SJCRH30 (cell line): ENCODE data around the gene EME2. TPM values are rescaled to one million over a fixed set of nuclear protein-coding genes. Genes with fewer than 3 reads are reported as not detected.
A peak's percentile ranks its signal among the peaks of the same experiment; 100 is the strongest.

Source experiments
- DNase-seq, 2 experiments: peaks; one replicate each; pipeline ENCODE4 v3.0.0-alpha.2; 2015 to 2020
- H3K27ac ChIP-seq: fragments of 250-450 bp; sonication (Bioruptor Pico); 2 replicates; pipeline ENCODE4 v1.5.1; 2020; ENCODE audit warnings: mild to moderate bottlenecking, moderate library complexity
- H3K27me3 ChIP-seq: fragments of 250-450 bp; sonication (Bioruptor Pico); 2 replicates; pipeline ENCODE4 v1.5.1; 2020; ENCODE audit warnings: mild to moderate bottlenecking, moderate library complexity
- H3K36me3 ChIP-seq: fragments of 250-450 bp; sonication (Bioruptor Pico); 2 replicates; pipeline ENCODE4 v1.5.1; 2020; ENCODE audit warnings: mild to moderate bottlenecking, moderate library complexity
- H3K4me1 ChIP-seq: fragments of 250-450 bp; sonication (Bioruptor Pico); 2 replicates; pipeline ENCODE4 v1.5.1; 2020; ENCODE audit warnings: mild to moderate bottlenecking, moderate library complexity
- H3K4me3 ChIP-seq: fragments of 250-450 bp; sonication (Bioruptor Pico); 2 replicates; pipeline ENCODE4 v1.5.1; 2020; ENCODE audit warnings: mild to moderate bottlenecking, moderate library complexity
- H3K9me3 ChIP-seq: fragments of 250-450 bp; sonication (Bioruptor Pico); replicated peaks from 2 replicates; pipeline ENCODE4 v1.5.1; 2020; ENCODE audit warnings: mild to moderate bottlenecking, moderate library complexity
- total RNA-seq: library from RNA; depleted of rRNA; stranded (reverse); fragments of >200 nt; shearing (Covaris generic); gene quantifications from 2 replicates; pipeline ENCODE4 v1.2.3, GENCODE V29; 2014

The EME2 gene
- total RNA-seq, 1 experiment from 2014 or later = 5.2 TPM

- no peak for DNase-seq
- no peak overlapping the region for H3K27ac ChIP-seq
- peaks cover 8% of the 10 kb centered on the region; the same call in 1 of the 2 replicates for H3K36me3 ChIP-seq
- H3K4me1 ChIP-seq = no peaks in the 10 kb centered on the region
- no peaks in the 10 kb centered on the region for H3K9me3 ChIP-seq
- H3K27me3 ChIP-seq = no peaks in the 10 kb centered on the region
- H3K4me3 ChIP-seq = no peak overlapping the region
These were observed 4.4 kb upstream of the EME2 start for GRCh38 chr16:1768061-1768766.

- H3K4me1 ChIP-seq = no peaks in the 10 kb centered on the region
- no peak overlapping the region for H3K4me3 ChIP-seq
- H3K36me3 ChIP-seq = peaks cover 8% of the 10 kb centered on the region; the same call in 1 of the 2 replicates
- no peak for DNase-seq
- no peaks in the 10 kb centered on the region for H3K27me3 ChIP-seq
- no peaks in the 10 kb centered on the region for H3K9me3 ChIP-seq
- no peak overlapping the region for H3K27ac ChIP-seq
These were observed 3.7 kb upstream of the EME2 start for GRCh38 chr16:1768767-1769401.

GRCh38 chr16:1769402-1770300 lies 3.0 kb upstream of the EME2 start:
- Histone ChIP-seq H3K27me3 (no peaks in the 10 kb centered on the region), H3K9me3 (no peaks in the 10 kb centered on the region), H3K4me3 (no peak overlapping the region), H3K36me3 (peaks cover 8% of the 10 kb centered on the region; the same call in 1 of the 2 replicates), H3K4me1 (peaks cover 6% of the 10 kb centered on the region; the same call in 1 of the 2 replicates), H3K27ac (no peak overlapping the region)
- no peak for DNase-seq

- H3K27me3 ChIP-seq = no peaks in the 10 kb centered on the region
- H3K36me3 ChIP-seq = peaks cover 8% of the 10 kb centered on the region; the same call in 1 of the 2 replicates
- H3K27ac ChIP-seq = no peak overlapping the region
- H3K9me3 ChIP-seq = no peaks in the 10 kb centered on the region
- H3K4me1 ChIP-seq = peaks cover 6% of the 10 kb centered on the region; the same call in 1 of the 2 replicates
- H3K4me3 ChIP-seq = no peak overlapping the region
- DNase-seq = no peak
These were observed 2.1 kb upstream of the EME2 start for GRCh38 chr16:1770328-1771187.

GRCh38 chr16:1771188-1771863 lies 1.3 kb upstream of the EME2 start, which contains the start of gene NME3:
Gene NME3 (minus strand): TSS chr16:1771543. CDS start chr16:1771534, 9 bp downstream.
- Histone ChIP-seq H3K4me1 (peaks cover 6% of the 10 kb centered on the region; the same call in 1 of the 2 replicates), H3K36me3 (peaks cover 8% of the 10 kb centered on the region; the same call in 1 of the 2 replicates), H3K27ac (peak within 1 kb of the TSS; percentile 71; the same call in 1 of the 2 replicates), H3K9me3 (no peaks in the 10 kb centered on the region), H3K27me3 (no peaks in the 10 kb centered on the region), H3K4me3 (peak within 1 kb of the TSS; percentile 97)
- DNase-seq = no peak

- H3K27me3 ChIP-seq = no peaks in the 10 kb centered on the region
- DNase-seq = no peak
- H3K4me3 ChIP-seq = peak overlapping the region; percentile 97
- H3K4me1 ChIP-seq = peaks cover 6% of the 10 kb centered on the region; the same call in 1 of the 2 replicates
- H3K27ac ChIP-seq = no peak overlapping the region
- H3K9me3 ChIP-seq = no peaks in the 10 kb centered on the region
- peaks cover 8% of the 10 kb centered on the region; the same call in 1 of the 2 replicates for H3K36me3 ChIP-seq
These were observed 697 bp upstream of the EME2 start for GRCh38 chr16:1771864-1772361.

- no peaks in the 10 kb centered on the region for H3K9me3 ChIP-seq
- peaks cover 6% of the 10 kb centered on the region; the same call in 1 of the 2 replicates for H3K4me1 ChIP-seq
- peak within 1 kb of the TSS; percentile 97 for H3K4me3 ChIP-seq
- peak; percentile 86 to 88 for DNase-seq
- no peaks in the 10 kb centered on the region for H3K27me3 ChIP-seq
- peak within 1 kb of the TSS; percentile 71 for H3K27ac ChIP-seq
- peaks cover 8% of the 10 kb centered on the region; the same call in 1 of the 2 replicates for H3K36me3 ChIP-seq
These were observed 495 bp downstream of the EME2 start, which contains the start of gene MRPS34 for GRCh38 chr16:1772908-1773702. Gene MRPS34 (minus strand): TSS chr16:1773134. CDS start chr16:1773119, 15 bp downstream.

- peaks cover 8% of the 10 kb centered on the region; the same call in 1 of the 2 replicates for H3K36me3 ChIP-seq
- no peaks in the 10 kb centered on the region for H3K27me3 ChIP-seq
- no peaks in the 10 kb centered on the region for H3K9me3 ChIP-seq
- DNase-seq = peak in 1 of 2 experiments; percentile 33
- H3K4me3 ChIP-seq = peak overlapping the region; percentile 97
- H3K4me1 ChIP-seq = peaks cover 6% of the 10 kb centered on the region; the same call in 1 of the 2 replicates
- peak overlapping the region; percentile 71 for H3K27ac ChIP-seq
These were observed 1.3 kb downstream of the EME2 start for GRCh38 chr16:1773703-1774447.

GRCh38 chr16:1774448-1774780 lies 1.8 kb downstream of the EME2 start:
- Histone ChIP-seq H3K27ac (no peak overlapping the region), H3K36me3 (peaks cover 8% of the 10 kb centered on the region; the same call in 1 of the 2 replicates), H3K9me3 (no peaks in the 10 kb centered on the region), H3K4me1 (peaks cover 6% of the 10 kb centered on the region; the same call in 1 of the 2 replicates), H3K4me3 (peak overlapping the region; percentile 97), H3K27me3 (no peaks in the 10 kb centered on the region)
- no peak for DNase-seq

GRCh38 chr16:1775006-1775845 lies 2.6 kb downstream of the EME2 start:
- Histone ChIP-seq H3K27ac (no peak overlapping the region), H3K4me3 (no peak overlapping the region), H3K36me3 (peaks cover 6% of the 10 kb centered on the region; the same call in 1 of the 2 replicates), H3K9me3 (no peaks in the 10 kb centered on the region), H3K27me3 (no peaks in the 10 kb centered on the region), H3K4me1 (peaks cover 6% of the 10 kb centered on the region; the same call in 1 of the 2 replicates)
- no peak for DNase-seq
